ENCODE data around the gene PEX5L. TPM values are rescaled to one million over a fixed set of nuclear protein-coding genes. Genes with fewer than 3 reads are reported as not detected.
A peak's percentile ranks its signal among the peaks of the same experiment; 100 is the strongest.

The PEX5L gene
- total and polyA plus RNA-seq, 5 donors = 0.20 to 1.4 (median 0.58) TPM

- no peaks in the 10 kb centered on the region for H3K9me3 ChIP-seq (ENCODE audit: control insufficient read depth, low read length)
- DNase-seq (no peak), ATAC-seq (no peak)
- H3K4me3 ChIP-seq (ENCODE audit: low read length) = no peak overlapping the region
- intact Hi-C loops (cut with DNase I) = no loop called here
- H3K27ac ChIP-seq (ENCODE audit: low read length) = no peak overlapping the region
- 44% methylated on average over 2 of the region's 2 CpGs for WGBS
- H3K4me1 ChIP-seq (ENCODE audit: control insufficient read depth, insufficient read depth, low read length) = no peaks in the 10 kb centered on the region
- H3K27me3 ChIP-seq (ENCODE audit: control insufficient read depth, insufficient read depth) = no peaks in the 10 kb centered on the region
Observed at GRCh38 chr3:179935710-179936109, 101.0 kb downstream of the PEX5L start.

- Histone ChIP-seq H3K4me1 (ENCODE audit: control insufficient read depth, insufficient read depth, low read length) (no peaks in the 10 kb centered on the region), H3K4me3 (ENCODE audit: low read length) (no peak overlapping the region), H3K9me3 (ENCODE audit: control insufficient read depth, low read length) (no peaks in the 10 kb centered on the region), H3K27ac (ENCODE audit: low read length) (no peak overlapping the region), H3K27me3 (ENCODE audit: control insufficient read depth, insufficient read depth) (no peaks in the 10 kb centered on the region)
- WGBS = 73% methylated on average over 4 of the region's 4 CpGs
- ATAC-seq (no peak), DNase-seq (no peak)
- intact Hi-C loops (cut with DNase I) = no loop called here
Observed at GRCh38 chr3:179933914-179934313, 102.8 kb downstream of the PEX5L start.

- 78% methylated on average over 4 of the region's 4 CpGs for WGBS
- intact Hi-C loops (cut with DNase I) = no loop called here
- no peak for DNase-seq
Observed at GRCh38 chr3:179933080-179933479, 103.7 kb downstream of the PEX5L start.

GRCh38 chr3:179932674-179933073 is 104.1 kb downstream of the PEX5L start:
- Histone ChIP-seq H3K27ac (ENCODE audit: low read length) (no peak overlapping the region), H3K9me3 (ENCODE audit: control insufficient read depth, low read length) (no peaks in the 10 kb centered on the region), H3K27me3 (ENCODE audit: control insufficient read depth, insufficient read depth) (no peaks in the 10 kb centered on the region), H3K4me3 (ENCODE audit: low read length) (no peak overlapping the region), H3K4me1 (ENCODE audit: control insufficient read depth, insufficient read depth, low read length) (no peaks in the 10 kb centered on the region)
- no peak for DNase-seq
- no peak for ATAC-seq
- WGBS = 84% methylated on average over 1 of the region's 1 CpG
- intact Hi-C loops (cut with DNase I) = no loop called here

More at GRCh38 chr3:179933080-179933479, 103.7 kb downstream of the PEX5L start:
- Histone ChIP-seq H3K4me3 (ENCODE audit: low read length) (no peak overlapping the region), H3K9me3 (ENCODE audit: control insufficient read depth, low read length) (no peaks in the 10 kb centered on the region), H3K27ac (ENCODE audit: low read length) (no peak overlapping the region), H3K27me3 (ENCODE audit: control insufficient read depth, insufficient read depth) (no peaks in the 10 kb centered on the region), H3K4me1 (ENCODE audit: control insufficient read depth, insufficient read depth, low read length) (no peaks in the 10 kb centered on the region)
- no peak for ATAC-seq

GRCh38 chr3:179929091-179929529 is 107.6 kb downstream of the PEX5L start:
- Histone ChIP-seq H3K4me1 (ENCODE audit: control insufficient read depth, insufficient read depth, low read length) (no peaks in the 10 kb centered on the region), H3K27ac (ENCODE audit: low read length) (no peak overlapping the region), H3K9me3 (ENCODE audit: control insufficient read depth, low read length) (no peaks in the 10 kb centered on the region), H3K4me3 (ENCODE audit: low read length) (no peak overlapping the region), H3K27me3 (ENCODE audit: control insufficient read depth, insufficient read depth) (no peaks in the 10 kb centered on the region)
- DNase-seq (peak in 2 of 3 donors; percentile 27 to 42), ATAC-seq (no peak)
- intact Hi-C loops (cut with DNase I) = no loop called here
- 28% methylated on average over 1 of the region's 1 CpG for WGBS

GRCh38 chr3:179927191-179927590 is 109.5 kb downstream of the PEX5L start:
- H3K4me1 ChIP-seq (ENCODE audit: control insufficient read depth, insufficient read depth, low read length) = no peaks in the 10 kb centered on the region
- ATAC-seq = no peak
- H3K27ac ChIP-seq (ENCODE audit: low read length) = no peak overlapping the region
- H3K27me3 ChIP-seq (ENCODE audit: control insufficient read depth, insufficient read depth) = no peaks in the 10 kb centered on the region
- H3K9me3 ChIP-seq (ENCODE audit: control insufficient read depth, low read length) = no peaks in the 10 kb centered on the region
- 68% methylated on average over 3 of the region's 3 CpGs for WGBS
- DNase-seq = no peak
- intact Hi-C loops (cut with DNase I) = no loop called here
- no peak overlapping the region for H3K4me3 ChIP-seq (ENCODE audit: low read length)

- WGBS = 65% methylated on average over 3 of the region's 3 CpGs
- DNase-seq (no peak), ATAC-seq (no peak)
- no peak overlapping the region for H3K27ac ChIP-seq (ENCODE audit: low read length)
- H3K9me3 ChIP-seq (ENCODE audit: control insufficient read depth, low read length) = no peaks in the 10 kb centered on the region
- intact Hi-C loops (cut with DNase I) = no loop called here
- no peaks in the 10 kb centered on the region for H3K27me3 ChIP-seq (ENCODE audit: control insufficient read depth, insufficient read depth)
- no peak overlapping the region for H3K4me3 ChIP-seq (ENCODE audit: low read length)
- H3K4me1 ChIP-seq (ENCODE audit: control insufficient read depth, insufficient read depth, low read length) = no peaks in the 10 kb centered on the region
Observed at GRCh38 chr3:179921951-179922350, 114.8 kb downstream of the PEX5L start.

GRCh38 chr3:179921500-179921899 is 115.2 kb downstream of the PEX5L start:
- intact Hi-C loops (cut with DNase I) = no loop called here
- DNase-seq = no peak
- H3K27me3 ChIP-seq (ENCODE audit: control insufficient read depth, insufficient read depth) = no peaks in the 10 kb centered on the region
- no peaks in the 10 kb centered on the region for H3K4me1 ChIP-seq (ENCODE audit: control insufficient read depth, insufficient read depth, low read length)
- no peak for ATAC-seq
- WGBS = 73% methylated on average over 4 of the region's 4 CpGs
- H3K4me3 ChIP-seq (ENCODE audit: low read length) = no peak overlapping the region
- H3K27ac ChIP-seq (ENCODE audit: low read length) = no peak overlapping the region
- no peaks in the 10 kb centered on the region for H3K9me3 ChIP-seq (ENCODE audit: control insufficient read depth, low read length)

- ATAC-seq (no peak), DNase-seq (no peak)
- Histone ChIP-seq H3K27me3 (ENCODE audit: control insufficient read depth, insufficient read depth) (no peaks in the 10 kb centered on the region), H3K9me3 (ENCODE audit: control insufficient read depth, low read length) (no peaks in the 10 kb centered on the region), H3K27ac (ENCODE audit: low read length) (no peak overlapping the region), H3K4me1 (ENCODE audit: control insufficient read depth, insufficient read depth, low read length) (no peaks in the 10 kb centered on the region), H3K4me3 (ENCODE audit: low read length) (no peak overlapping the region)
- WGBS = 71% methylated on average over 4 of the region's 4 CpGs
- intact Hi-C loops (cut with DNase I) = no loop called here
Observed at GRCh38 chr3:179907784-179908482, 128.8 kb downstream of the PEX5L start.

GRCh38 chr3:179902061-179902460 is 134.7 kb downstream of the PEX5L start:
- Histone ChIP-seq H3K4me1 (ENCODE audit: control insufficient read depth, insufficient read depth, low read length) (no peaks in the 10 kb centered on the region), H3K4me3 (ENCODE audit: low read length) (no peak overlapping the region), H3K27me3 (ENCODE audit: control insufficient read depth, insufficient read depth) (no peaks in the 10 kb centered on the region), H3K9me3 (ENCODE audit: control insufficient read depth, low read length) (no peaks in the 10 kb centered on the region), H3K27ac (ENCODE audit: low read length) (no peak overlapping the region)
- ATAC-seq (no peak), DNase-seq (no peak)
- intact Hi-C loops (cut with DNase I) = no loop called here
- 80% methylated on average over 10 of the region's 10 CpGs for WGBS

- no peaks in the 10 kb centered on the region for H3K27me3 ChIP-seq (ENCODE audit: control insufficient read depth, insufficient read depth)
- WGBS = 4% methylated on average over 2 of the region's 2 CpGs
Observed at GRCh38 chr3:179898024-179898423, 138.7 kb downstream of the PEX5L start.

GRCh38 chr3:179897231-179897630 is 139.5 kb downstream of the PEX5L start:
- no peaks in the 10 kb centered on the region for H3K9me3 ChIP-seq (ENCODE audit: control insufficient read depth, low read length)
- intact Hi-C loops (cut with DNase I) = no loop called here
- H3K4me3 ChIP-seq (ENCODE audit: low read length) = no peak overlapping the region
- 82% methylated on average over 4 of the region's 4 CpGs for WGBS
- no peaks in the 10 kb centered on the region for H3K27me3 ChIP-seq (ENCODE audit: control insufficient read depth, insufficient read depth)
- no peak for ATAC-seq
- no peak overlapping the region for H3K27ac ChIP-seq (ENCODE audit: low read length)
- no peaks in the 10 kb centered on the region for H3K4me1 ChIP-seq (ENCODE audit: control insufficient read depth, insufficient read depth, low read length)
- no peak for DNase-seq

More at GRCh38 chr3:179898024-179898423, 138.7 kb downstream of the PEX5L start:
- DNase-seq = no peak
- intact Hi-C loops (cut with DNase I) = no loop called here
- no peaks in the 10 kb centered on the region for H3K9me3 ChIP-seq (ENCODE audit: control insufficient read depth, low read length)
- no peak overlapping the region for H3K4me3 ChIP-seq (ENCODE audit: low read length)
- H3K4me1 ChIP-seq (ENCODE audit: control insufficient read depth, insufficient read depth, low read length) = no peaks in the 10 kb centered on the region
- ATAC-seq = no peak
- no peak overlapping the region for H3K27ac ChIP-seq (ENCODE audit: low read length)
